Lower leg skin (tissue), 4 donors: ENCODE measurements around the gene PPP2R2B. TPM values are rescaled to one million over a fixed set of nuclear protein-coding genes. Genes with fewer than 3 reads are reported as not detected.

Experiments used
- DNase-seq, 2 donors: peaks; one replicate each; pipeline ENCODE4 v3.0.0-alpha.2; 2019; ENCODE audit warnings: low spot score in 2 of 2
- H3K4me3 ChIP-seq: fragments of 200-600 bp; sonication (generic); 2 replicates; pipeline ENCODE4 v1.5.1; 2017; ENCODE audit warnings: mild to moderate bottlenecking, low read depth; ENCODE audit not compliant: poor library complexity, severe bottlenecking
- CTCF ChIP-seq, 3 donors: fragments of 450-650 bp; IDR thresholded peaks; one replicate each; pipeline ENCODE4 v1.5.1; 2016; ENCODE audit warnings: antibody characterized with exemption in 3 of 3, mild to moderate bottlenecking in 3 of 3, moderate library complexity in 2 of 3
- POLR2A ChIP-seq, 2 donors: fragments of 450-650 bp; IDR thresholded peaks; one replicate each; pipeline ENCODE4 v1.6.1; 2016 to 2017; ENCODE audit warnings: antibody characterized with exemption in 2 of 2, mild to moderate bottlenecking in 1 of 2, moderate library complexity in 1 of 2
- WGBS, 2 donors: methylation state at CpG; one replicate each; pipeline ENCODE4 v1.1.5; 2018; 5-methylcytosine and 5-hydroxymethylcytosine counted together
- intact Hi-C: fragments of 100-400 bp; cut with DNase I; formaldehyde crosslinking; loops from one replicate; pipeline ENCODE4 v1.15.0; 2023; ENCODE audit warnings: low total_unique reads
- total RNA-seq, 4 donors: library from RNA; depleted of rRNA; stranded (reverse); fragments of >200 nt; gene quantifications; one replicate each; pipeline ENCODE4 v1.1.0, GENCODE V29; 2016

The PPP2R2B gene
- total RNA-seq, 4 donors from 2014 or later = 3.7 to 8.4 (median 4.5) TPM

- intact Hi-C loops = no loop called here
- DNase-seq = no peak
- WGBS, 2 donors = 29 to 42% methylated on average over 3 of the region's 3 CpGs
- no peak for TF ChIP-seq POLR2A (IDR thresholded peaks at IDR 0.05)
- TF ChIP-seq CTCF (IDR thresholded peaks at IDR 0.05) = no peak
- no peak overlapping the region for H3K4me3 ChIP-seq
Observed at GRCh38 chr5:146718609-146719008, 159.9 kb downstream of the PPP2R2B start.

- TF ChIP-seq POLR2A (IDR thresholded peaks at IDR 0.05) (no peak), CTCF (IDR thresholded peaks at IDR 0.05) (no peak)
- intact Hi-C loops = no loop called here
- no peak for DNase-seq
- H3K4me3 ChIP-seq = no peak overlapping the region
- 56 to 59% methylated on average over 3 of the region's 3 CpGs for WGBS, 2 donors
Observed at GRCh38 chr5:146717951-146718350, 160.6 kb downstream of the PPP2R2B start.

DNA sequence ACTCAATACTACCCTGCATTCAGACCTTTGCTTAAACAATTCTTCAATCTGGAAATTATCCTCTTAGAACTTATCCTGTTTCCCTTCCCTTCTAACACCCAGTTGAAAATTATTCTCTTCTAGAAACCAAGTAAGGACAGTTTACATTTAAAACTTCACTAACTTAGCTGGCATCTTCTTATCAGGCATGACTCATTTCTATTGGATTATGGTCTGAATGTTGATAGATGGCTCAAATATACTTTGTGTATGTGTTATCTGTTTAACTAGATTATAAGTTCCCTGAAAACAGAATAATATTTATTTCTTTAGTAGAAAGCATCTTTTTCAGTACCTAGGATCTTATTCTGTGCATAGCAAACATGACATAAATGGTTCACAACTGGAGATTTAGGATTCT lies 161.9 kb downstream of the PPP2R2B start:
- TF ChIP-seq POLR2A (IDR thresholded peaks at IDR 0.05) (no peak), CTCF (IDR thresholded peaks at IDR 0.05) (no peak)
- no peak for DNase-seq
- H3K4me3 ChIP-seq = no peak overlapping the region
- intact Hi-C loops = no loop called here

GRCh38 chr5:146710348-146710747 lies 168.2 kb downstream of the PPP2R2B start:
- no peak overlapping the region for H3K4me3 ChIP-seq
- no peak for DNase-seq
- intact Hi-C loops = no loop called here
- WGBS, 2 donors = 60 to 77% methylated on average over 1 of the region's 1 CpG
- TF ChIP-seq POLR2A (IDR thresholded peaks at IDR 0.05) = no peak
- no peak for TF ChIP-seq CTCF (IDR thresholded peaks at IDR 0.05)

GRCh38 chr5:146707316-146707715 lies 171.2 kb downstream of the PPP2R2B start:
- WGBS, 2 donors = 85 to 91% methylated on average over 4 to 5 of the region's 6 CpGs
- intact Hi-C loops = no loop called here
- no peak for DNase-seq
- H3K4me3 ChIP-seq = no peak overlapping the region
- TF ChIP-seq POLR2A (IDR thresholded peaks at IDR 0.05) (no peak), CTCF (IDR thresholded peaks at IDR 0.05) (no peak)

- WGBS, 2 donors = 95 to 97% methylated on average over 32 of the region's 32 CpGs
- TF ChIP-seq CTCF (IDR thresholded peaks at IDR 0.05) (no peak), POLR2A (IDR thresholded peaks at IDR 0.05) (no peak)
- DNase-seq = no peak
- no peak overlapping the region for H3K4me3 ChIP-seq
- intact Hi-C loops = no loop called here
Observed at GRCh38 chr5:146706321-146706972, 172.1 kb downstream of the PPP2R2B start.
